ENCODE results near the gene CCR2.

GRCh38 chr3:46337911-46338310 is 16.0 kb upstream of the CCR2 start:
- TF ChIP-seq POLR2A (IDR thresholded peaks at IDR 0.05; ENCODE audit: low read depth) (no peak), EP300 (IDR thresholded peaks at IDR 0.05) (no peak)
- TF ChIP-seq, protein P1, sequence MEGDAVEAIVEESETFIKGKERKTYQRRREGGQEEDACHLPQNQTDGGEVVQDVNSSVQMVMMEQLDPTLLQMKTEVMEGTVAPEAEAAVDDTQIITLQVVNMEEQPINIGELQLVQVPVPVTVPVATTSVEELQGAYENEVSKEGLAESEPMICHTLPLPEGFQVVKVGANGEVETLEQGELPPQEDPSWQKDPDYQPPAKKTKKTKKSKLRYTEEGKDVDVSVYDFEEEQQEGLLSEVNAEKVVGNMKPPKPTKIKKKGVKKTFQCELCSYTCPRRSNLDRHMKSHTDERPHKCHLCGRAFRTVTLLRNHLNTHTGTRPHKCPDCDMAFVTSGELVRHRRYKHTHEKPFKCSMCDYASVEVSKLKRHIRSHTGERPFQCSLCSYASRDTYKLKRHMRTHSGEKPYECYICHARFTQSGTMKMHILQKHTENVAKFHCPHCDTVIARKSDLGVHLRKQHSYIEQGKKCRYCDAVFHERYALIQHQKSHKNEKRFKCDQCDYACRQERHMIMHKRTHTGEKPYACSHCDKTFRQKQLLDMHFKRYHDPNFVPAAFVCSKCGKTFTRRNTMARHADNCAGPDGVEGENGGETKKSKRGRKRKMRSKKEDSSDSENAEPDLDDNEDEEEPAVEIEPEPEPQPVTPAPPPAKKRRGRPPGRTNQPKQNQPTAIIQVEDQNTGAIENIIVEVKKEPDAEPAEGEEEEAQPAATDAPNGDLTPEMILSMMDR (IDR thresholded peaks at IDR 0.05): no peak
